Measurements from ENCODE around the gene TGFB1.

TGFB1 gene

DNA sequence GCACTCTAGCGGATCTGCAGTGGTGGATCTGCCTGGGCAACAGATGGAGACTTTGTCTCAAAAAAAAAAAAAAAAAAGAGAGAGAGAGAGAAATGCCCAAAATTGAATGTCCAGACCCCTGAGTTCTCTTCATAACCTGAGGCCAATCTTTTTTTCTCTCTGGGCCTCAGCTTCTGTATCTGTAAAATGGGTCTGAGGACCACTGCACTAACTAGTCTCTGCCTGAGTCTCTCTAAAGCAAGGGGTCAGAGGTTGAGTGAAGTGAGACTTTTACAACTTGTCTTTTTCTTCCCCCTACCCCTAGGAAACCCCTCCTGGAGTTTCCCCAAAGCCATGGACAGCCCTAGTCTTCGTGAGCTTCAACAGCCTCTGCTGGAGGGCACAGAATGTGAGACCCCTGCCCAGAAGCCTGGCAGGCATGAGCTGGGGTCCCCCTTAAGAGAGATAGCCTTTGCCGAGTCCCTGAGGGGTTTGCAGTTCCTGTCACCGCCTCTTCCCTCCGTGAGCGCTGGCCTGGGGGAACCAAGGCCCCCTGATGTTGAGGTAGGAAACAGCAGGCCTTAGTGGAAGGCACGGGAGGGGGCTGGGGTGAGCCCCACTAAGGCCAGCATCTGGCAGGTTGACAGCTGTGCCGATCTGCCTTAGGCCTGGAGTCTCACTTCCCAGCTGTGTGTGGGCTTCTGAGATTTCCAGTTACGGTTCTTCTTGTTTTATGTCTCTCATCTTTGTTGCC is 24.4 kb upstream of the TGFB1 start:
- TF ChIP-seq GATA3 (IDR thresholded peaks at IDR 0.05; ENCODE audit: low read depth, low read length) (no peak), GATA2 (IDR thresholded peaks at IDR 0.05; ENCODE audit: low read depth, low read length) (no peak)

- TF ChIP-seq GATA2 (IDR thresholded peaks at IDR 0.05; ENCODE audit: low read depth, low read length) (no peak), GATA3 (IDR thresholded peaks at IDR 0.05; ENCODE audit: low read depth, low read length) (no peak)
These were observed 23.3 kb upstream of the TGFB1 start for GRCh38 chr19:41376998-41377365.

GRCh38 chr19:41376241-41376997 is 22.7 kb upstream of the TGFB1 start, which contains the start of gene TMEM91:
Gene TMEM91 (plus strand): TSS chr19:41376533. CDS start chr19:41378310, 1,777 bp downstream.
- TF ChIP-seq GATA2 (IDR thresholded peaks at IDR 0.05; ENCODE audit: low read depth, low read length) = no peak
- no peak for TF ChIP-seq GATA3 (IDR thresholded peaks at IDR 0.05; ENCODE audit: low read depth, low read length)

DNA sequence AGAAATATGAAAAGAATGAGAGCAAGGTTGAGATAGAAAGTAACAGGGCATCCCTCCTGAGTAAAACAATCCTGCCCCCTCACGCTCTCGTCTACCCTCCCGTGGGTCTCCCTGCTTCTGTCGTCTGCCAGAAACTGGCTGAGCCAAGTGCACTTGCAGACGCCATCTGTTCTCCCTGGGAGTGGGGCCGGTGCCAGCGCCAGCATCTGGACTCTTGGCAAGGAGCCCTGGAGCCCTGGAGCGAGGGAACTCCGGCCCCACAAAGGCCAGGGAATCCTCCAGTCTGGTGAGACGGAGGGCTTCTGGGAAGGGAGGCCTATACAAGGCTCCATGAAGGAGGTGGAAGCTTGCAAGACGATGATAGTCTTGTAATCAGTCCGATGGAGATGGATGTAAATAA is 20.3 kb upstream of the TGFB1 start:
- TF ChIP-seq GATA2 (IDR thresholded peaks at IDR 0.05; ENCODE audit: low read depth, low read length) = no peak
- no peak for TF ChIP-seq GATA3 (IDR thresholded peaks at IDR 0.05; ENCODE audit: low read depth, low read length)

- TF ChIP-seq GATA2 (IDR thresholded peaks at IDR 0.05; ENCODE audit: low read depth, low read length) = no peak
- no peak for TF ChIP-seq GATA3 (IDR thresholded peaks at IDR 0.05; ENCODE audit: low read depth, low read length)
These were observed 18.8 kb upstream of the TGFB1 start for GRCh38 chr19:41372501-41372900.

DNA sequence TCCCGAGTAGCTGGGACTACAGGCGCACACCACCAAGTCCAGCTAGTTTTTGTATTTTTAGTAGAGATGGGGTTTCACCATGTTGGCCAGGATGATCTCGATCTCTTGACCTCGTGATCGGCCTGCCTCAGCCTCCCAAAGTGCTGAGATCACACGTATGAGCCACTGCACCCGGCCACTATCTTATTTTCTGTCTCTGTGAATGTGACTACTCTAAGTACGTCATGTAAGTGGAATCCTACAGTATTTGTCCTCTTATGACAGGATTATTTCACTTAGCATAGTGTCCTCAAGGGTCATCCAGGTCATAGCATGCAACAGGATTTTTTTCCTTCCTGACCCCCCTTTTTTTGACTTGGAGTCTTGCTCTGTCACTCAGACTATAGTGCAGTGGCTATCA is 17.8 kb upstream of the TGFB1 start:
- TF ChIP-seq GATA2 (IDR thresholded peaks at IDR 0.05; ENCODE audit: low read depth, low read length) (no peak), GATA3 (IDR thresholded peaks at IDR 0.05; ENCODE audit: low read depth, low read length) (no peak)

DNA sequence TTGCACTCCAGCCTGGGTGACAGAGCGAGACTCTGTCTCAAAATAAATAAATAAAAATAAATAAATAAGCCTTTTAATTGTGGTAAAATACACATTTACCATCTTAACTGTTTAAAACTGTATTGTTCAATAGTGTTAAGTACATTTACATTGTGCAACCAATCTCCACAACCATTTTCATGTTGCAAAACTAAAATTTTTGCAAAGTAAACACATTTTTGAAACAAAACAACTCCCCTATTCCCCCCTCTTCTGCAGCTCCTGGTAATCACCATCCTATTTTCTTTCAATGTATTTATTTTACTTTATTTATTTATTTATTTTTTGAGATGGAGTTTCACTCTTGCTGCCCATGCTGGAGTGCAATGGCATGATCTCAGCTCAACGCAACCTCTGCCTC is 16.0 kb upstream of the TGFB1 start:
- no peak for TF ChIP-seq GATA3 (IDR thresholded peaks at IDR 0.05; ENCODE audit: low read depth, low read length)

GRCh38 chr19:41367848-41368301 is 14.2 kb upstream of the TGFB1 start:
- TF ChIP-seq GATA2 (IDR thresholded peaks at IDR 0.05; ENCODE audit: low read depth, low read length) (no peak), GATA3 (IDR thresholded peaks at IDR 0.05; ENCODE audit: low read depth, low read length) (no peak)

GRCh38 chr19:41366089-41366488 is 12.4 kb upstream of the TGFB1 start:
- no peak for TF ChIP-seq GATA2 (IDR thresholded peaks at IDR 0.05; ENCODE audit: low read depth, low read length)
- no peak for TF ChIP-seq GATA3 (IDR thresholded peaks at IDR 0.05; ENCODE audit: low read depth, low read length)

DNA sequence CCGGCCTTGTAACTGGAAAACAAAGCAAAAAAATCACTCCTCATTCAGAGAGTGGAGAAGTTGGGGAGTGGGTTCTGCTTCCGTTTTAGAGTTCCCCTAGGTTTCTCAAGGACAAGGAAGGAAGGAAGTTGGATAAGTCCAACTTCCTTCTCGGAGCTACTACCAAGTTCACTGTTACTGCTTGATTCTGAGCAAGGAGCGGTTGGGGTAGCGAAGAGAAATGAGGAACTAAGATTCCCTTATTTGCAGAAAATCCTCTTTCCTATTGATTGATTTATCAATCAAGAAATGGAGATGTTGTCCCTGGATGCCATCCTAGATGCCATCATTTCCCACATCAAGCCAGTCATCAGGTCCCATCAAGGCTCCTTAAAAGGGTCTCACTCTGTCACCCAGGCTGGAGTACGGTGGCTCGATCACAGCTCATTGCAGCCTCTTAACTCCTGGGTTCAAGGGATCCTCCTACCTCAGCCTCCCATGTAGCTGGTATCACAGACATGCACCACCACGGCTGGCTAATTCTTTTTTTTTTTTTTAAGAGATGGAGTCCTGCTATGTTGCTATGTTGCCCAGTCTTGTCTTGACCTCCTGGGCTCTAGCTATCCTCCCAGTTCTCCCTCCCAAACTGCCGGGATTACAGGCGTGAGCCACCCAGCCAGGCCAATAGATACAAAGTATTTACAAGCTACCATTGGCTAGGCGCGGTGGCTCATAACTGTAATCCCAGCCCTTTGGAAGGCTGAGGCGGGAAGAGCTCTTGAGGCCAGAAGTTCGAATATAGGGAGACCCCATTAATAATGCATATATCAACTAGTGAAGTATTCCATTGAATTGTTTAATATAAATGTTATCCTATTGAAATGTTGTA is 11.0 kb upstream of the TGFB1 start:
- no peak for TF ChIP-seq GATA2 (IDR thresholded peaks at IDR 0.05; ENCODE audit: low read depth, low read length)
- no peak for TF ChIP-seq GATA3 (IDR thresholded peaks at IDR 0.05; ENCODE audit: low read depth, low read length)

- TF ChIP-seq GATA2 (IDR thresholded peaks at IDR 0.05; ENCODE audit: low read depth, low read length) = no peak
- TF ChIP-seq GATA3 (IDR thresholded peaks at IDR 0.05; ENCODE audit: low read depth, low read length) = no peak
These were observed 10.2 kb upstream of the TGFB1 start, which contains the start of gene B9D2 for GRCh38 chr19:41363753-41364523. Gene B9D2 (minus strand): TSS chr19:41364149. CDS start chr19:41363519, 630 bp downstream.

- no peak for TF ChIP-seq GATA3 (IDR thresholded peaks at IDR 0.05; ENCODE audit: low read depth, low read length)
- no peak for TF ChIP-seq GATA2 (IDR thresholded peaks at IDR 0.05; ENCODE audit: low read depth, low read length)
These were observed 9.6 kb upstream of the TGFB1 start for GRCh38 chr19:41363371-41363752.

DNA sequence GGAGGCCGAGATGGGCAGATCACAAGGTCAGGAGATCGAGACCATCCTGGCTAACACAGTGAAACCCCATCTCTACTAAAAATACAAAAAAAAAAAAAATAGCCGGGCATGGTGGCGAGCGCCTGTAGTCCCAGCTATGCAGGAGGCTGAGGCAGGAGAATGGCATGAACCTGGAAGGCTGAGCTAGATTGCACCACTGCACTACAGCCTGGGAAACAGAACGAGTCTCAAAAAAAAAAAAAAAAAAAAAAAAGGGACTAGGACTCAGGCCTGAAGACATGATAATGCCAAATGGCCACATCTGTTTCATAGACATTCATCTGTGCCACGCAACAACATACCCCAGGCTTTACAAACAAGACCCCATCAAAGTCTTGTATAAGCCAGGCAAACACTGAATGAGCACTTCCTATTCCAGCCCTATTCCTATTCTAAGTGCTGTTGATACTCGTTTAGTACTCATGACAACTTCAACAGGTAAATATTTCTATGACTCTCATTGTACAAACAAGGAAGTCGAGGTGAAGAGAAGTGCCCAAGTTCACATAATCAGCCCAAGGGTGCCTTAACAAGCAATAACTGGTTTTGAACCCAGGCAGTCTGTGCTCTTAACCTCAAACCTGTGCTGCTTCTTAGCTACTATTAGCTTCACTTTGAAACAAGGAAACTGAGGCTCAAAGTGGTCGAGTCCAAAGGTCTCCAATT is 8.6 kb upstream of the TGFB1 start:
- TF ChIP-seq GATA2 (IDR thresholded peaks at IDR 0.05; ENCODE audit: low read depth, low read length) (no peak), GATA3 (IDR thresholded peaks at IDR 0.05; ENCODE audit: low read depth, low read length) (no peak)

Measured in SH-SY5Y (cell line).